GM10266 (cell line): ENCODE measurements around the gene R3HDM2.

Experiments
- DNase-seq: peaks from one replicate; pipeline ENCODE4 v3.0.0; 2012; ENCODE audit errors: extremely low spot score
- TF ChIP-seq, protein P1 (sequence below): IDR thresholded peaks from 2 replicates; pipeline ENCODE4 v1.5.1; 2012; ENCODE audit warnings: mild to moderate bottlenecking, low read depth; ENCODE audit not compliant: control insufficient read depth, insufficient read depth; ENCODE audit errors: missing control alignments

Gene R3HDM2

DNA sequence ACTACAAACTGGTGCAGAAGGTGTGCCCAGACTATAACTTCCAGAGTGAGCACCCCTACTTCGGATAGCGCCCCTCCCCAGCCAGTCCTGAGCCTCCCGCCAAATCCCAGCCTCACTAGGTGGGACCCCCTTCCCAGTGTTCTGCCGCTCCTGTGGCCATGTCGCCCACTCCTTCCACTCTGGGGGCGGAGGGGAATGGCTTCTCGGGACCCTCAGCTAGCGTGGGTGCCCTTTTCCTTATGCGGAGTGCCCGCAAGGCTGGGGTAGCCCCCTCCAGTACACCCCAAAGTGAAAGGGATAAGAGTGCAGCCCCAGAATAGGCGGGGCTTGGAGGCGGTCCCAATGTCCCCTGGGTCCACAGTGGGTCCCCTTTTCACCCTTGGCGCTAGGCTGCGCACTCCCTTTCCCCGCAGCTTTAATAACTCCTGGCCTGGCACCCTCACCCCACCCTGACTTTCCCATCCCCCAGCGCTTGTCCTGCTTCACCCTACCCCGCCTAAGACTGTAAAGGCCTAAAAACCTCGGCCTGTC is 205.1 kb downstream of the R3HDM2 start:
- TF ChIP-seq, protein P1, sequence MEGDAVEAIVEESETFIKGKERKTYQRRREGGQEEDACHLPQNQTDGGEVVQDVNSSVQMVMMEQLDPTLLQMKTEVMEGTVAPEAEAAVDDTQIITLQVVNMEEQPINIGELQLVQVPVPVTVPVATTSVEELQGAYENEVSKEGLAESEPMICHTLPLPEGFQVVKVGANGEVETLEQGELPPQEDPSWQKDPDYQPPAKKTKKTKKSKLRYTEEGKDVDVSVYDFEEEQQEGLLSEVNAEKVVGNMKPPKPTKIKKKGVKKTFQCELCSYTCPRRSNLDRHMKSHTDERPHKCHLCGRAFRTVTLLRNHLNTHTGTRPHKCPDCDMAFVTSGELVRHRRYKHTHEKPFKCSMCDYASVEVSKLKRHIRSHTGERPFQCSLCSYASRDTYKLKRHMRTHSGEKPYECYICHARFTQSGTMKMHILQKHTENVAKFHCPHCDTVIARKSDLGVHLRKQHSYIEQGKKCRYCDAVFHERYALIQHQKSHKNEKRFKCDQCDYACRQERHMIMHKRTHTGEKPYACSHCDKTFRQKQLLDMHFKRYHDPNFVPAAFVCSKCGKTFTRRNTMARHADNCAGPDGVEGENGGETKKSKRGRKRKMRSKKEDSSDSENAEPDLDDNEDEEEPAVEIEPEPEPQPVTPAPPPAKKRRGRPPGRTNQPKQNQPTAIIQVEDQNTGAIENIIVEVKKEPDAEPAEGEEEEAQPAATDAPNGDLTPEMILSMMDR = no peak
- DNase-seq = no peak

DNA sequence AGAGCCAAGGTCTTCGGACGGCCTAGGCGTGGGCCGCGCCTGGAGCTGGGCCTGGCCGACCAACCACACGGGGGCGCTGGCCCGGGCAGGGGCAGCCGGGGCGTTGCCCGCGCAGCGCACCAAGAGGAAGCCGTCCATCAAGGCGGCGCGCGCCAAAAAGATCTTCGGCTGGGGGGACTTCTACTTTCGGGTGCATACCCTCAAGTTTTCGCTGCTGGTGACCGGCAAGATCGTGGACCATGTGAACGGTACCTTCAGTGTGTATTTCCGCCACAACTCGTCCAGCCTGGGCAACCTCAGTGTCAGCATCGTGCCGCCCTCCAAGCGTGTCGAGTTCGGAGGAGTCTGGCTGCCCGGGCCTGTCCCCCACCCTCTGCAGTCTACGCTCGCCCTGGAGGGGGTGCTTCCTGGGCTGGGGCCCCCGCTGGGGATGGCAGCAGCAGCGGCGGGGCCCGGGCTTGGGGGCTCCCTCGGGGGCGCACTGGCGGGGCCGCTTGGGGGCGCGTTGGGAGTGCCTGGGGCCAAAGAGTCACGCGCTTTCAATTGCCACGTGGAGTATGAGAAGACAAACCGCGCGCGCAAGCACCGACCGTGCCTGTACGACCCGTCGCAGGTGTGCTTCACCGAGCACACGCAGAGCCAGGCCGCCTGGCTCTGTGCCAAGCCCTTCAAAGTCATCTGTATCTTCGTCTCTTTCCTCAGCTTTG is 205.7 kb downstream of the R3HDM2 start:
- TF ChIP-seq, protein P1 = peak; percentile 78
- DNase-seq = no peak

DNA sequence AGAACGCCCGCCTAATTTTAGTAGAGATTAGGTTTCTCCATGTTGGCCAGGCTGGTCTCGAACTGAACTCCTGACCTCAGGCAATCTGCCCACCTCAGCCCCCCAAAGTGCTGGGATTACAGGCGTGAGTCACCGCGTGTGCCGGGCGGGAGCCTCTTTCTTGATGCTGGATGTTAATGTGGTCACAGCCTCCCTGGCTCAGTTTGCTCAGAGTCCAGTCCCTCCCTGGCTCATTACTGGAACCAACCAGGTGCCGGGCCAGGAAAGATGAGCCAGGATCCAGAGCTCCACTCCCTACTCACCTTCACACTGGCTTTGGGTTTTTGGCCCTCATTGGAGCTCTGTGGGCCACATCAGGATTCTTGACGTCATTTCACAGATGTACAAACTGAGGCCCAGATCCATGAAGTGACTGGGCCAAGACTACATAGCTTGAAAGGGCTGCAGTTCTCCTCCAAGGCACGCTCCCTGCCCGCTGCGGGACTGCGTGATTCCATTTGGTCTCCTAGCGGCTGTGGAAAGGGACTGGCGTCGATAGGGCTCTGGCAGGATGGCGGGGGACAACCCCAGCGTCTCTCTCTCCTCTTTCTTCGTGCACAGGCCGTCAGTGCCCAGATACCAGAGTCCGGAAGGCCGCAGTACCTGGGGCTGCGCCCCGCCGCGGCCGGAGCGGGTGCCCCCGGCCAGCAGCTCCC is 206.4 kb downstream of the R3HDM2 start:
- no peak for DNase-seq
- TF ChIP-seq, protein P1 = no peak

DNA sequence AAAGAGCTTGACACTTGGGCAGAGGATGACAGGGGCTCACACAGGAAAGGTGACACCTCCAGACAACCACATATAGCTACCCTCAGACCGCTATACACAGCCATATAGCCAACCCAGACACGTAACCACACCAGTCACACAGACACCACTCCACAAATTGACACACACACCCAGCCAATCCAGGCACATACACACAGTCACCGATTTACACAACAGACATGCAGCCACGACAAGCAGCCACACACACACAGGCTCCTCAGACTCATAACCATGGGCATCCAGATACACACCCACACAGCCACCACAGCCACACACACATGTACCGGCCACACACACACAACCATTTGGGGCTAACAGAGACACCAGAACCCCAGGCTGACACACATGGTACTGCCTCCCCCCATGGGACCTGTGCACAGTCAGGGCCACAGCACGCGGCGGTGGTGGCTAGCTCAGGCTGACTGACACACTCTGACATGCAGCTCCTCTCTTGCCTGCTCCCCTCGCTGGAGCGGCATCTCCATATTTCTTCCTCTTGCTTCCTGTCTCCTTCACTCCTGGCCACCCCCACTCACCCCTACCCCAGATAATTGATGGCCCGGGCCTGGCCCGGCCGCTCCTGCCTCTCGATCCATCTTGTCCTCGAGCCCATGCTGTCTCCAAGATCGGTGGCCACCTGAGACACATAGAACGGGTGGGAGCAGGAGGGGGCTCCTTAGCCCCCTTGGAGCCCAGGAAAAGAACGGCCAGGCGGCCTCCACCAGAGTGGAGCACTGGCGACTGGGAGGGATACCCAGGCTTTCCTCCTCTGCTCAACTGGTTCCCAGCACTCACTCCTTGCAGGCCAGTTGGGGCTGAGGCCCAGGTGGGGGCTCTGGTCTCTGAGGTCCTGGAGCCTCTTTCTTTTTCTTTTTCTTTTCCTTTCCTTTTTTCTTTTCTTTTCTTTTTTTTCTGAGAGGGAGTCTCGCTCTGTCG is 207.4 kb downstream of the R3HDM2 start:
- no peak for DNase-seq
- TF ChIP-seq, protein P1 = no peak

DNA sequence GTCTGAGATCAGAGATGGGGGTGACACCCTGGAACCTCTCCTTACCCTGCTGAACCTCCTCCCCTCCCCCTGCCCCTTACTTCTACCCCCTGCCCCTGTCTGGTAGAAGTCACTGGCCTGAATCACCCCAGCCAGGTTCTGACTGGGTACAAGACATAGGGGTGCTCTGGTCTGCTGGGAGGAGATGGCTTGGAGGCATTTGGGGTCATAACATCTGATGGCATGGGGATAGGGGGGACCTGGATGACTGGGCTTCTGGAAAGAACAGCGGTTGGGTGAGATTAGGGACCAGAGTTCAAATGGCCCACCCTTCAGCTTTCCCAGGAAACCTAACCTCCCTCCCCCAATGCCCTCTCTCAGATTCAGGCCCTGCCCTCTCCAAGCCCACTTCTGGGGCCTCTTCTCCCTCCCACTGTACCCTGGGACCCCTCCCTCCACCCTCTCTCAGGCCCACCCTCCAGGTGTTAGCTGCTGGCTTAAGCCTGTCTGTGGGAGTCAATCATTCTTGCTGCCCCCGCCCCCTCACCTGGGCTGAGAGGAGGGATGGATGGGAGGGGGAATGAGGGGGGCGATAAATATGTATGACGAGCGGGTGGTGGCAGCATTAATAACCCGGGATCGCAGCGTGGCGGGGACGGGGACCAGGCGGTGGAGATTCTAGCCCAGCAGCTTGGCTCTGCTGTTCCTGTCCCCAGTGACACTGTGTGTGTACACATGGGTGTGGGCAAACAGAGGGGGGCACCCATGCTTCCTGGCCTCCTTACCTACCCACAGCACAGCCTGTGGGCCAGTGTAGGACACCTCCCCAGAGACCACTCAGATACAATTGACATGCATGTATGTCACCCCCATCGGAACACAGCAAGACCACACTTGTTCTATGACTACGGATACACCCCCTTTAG is 208.3 kb downstream of the R3HDM2 start:
- TF ChIP-seq, protein P1 = no peak
- no peak for DNase-seq
